HEK293 (cell line): ENCODE measurements around the gene MATN1.

Experiments used
- CTCF ChIP-seq: fragments of 450-650 bp; formaldehyde crosslinking; IDR thresholded peaks from 2 replicates; pipeline ENCODE4 v1.5.1; 2016; ENCODE audit warnings: missing biosample characterization, missing genetic modification characterization
- EGR2 ChIP-seq: fragments of 450-650 bp; formaldehyde crosslinking; IDR thresholded peaks from 2 replicates; pipeline ENCODE4 v1.5.1; 2016; ENCODE audit warnings: low read depth, missing biosample characterization, missing genetic modification characterization
- ELK4 ChIP-seq: IDR thresholded peaks from 2 replicates; pipeline ENCODE4 v1.6.1; 2011; ENCODE audit warnings: mild to moderate bottlenecking, low read depth, low read length, borderline replicate concordance
- GLI4 ChIP-seq: fragments of 450-650 bp; formaldehyde crosslinking; IDR thresholded peaks from 2 replicates; pipeline ENCODE4 v1.5.1; 2016; ENCODE audit warnings: missing biosample characterization, missing genetic modification characterization
- GLIS1 ChIP-seq: fragments of 450-650 bp; formaldehyde crosslinking; IDR thresholded peaks from 2 replicates; pipeline ENCODE4 v1.5.1; 2016; ENCODE audit warnings: missing biosample characterization, missing genetic modification characterization
- HOXD13 ChIP-seq: sonication (generic); formaldehyde crosslinking; IDR thresholded peaks from 2 replicates; pipeline ENCODE4 v1.8.0; 2022; ENCODE audit warnings: missing genetic modification reagents, borderline replicate concordance
- KLF9 ChIP-seq: fragments of 450-650 bp; formaldehyde crosslinking; IDR thresholded peaks from 2 replicates; pipeline ENCODE4 v1.5.1; 2016; ENCODE audit warnings: missing biosample characterization, missing genetic modification characterization, low read depth
- PRDM6 ChIP-seq: fragments of 450-650 bp; formaldehyde crosslinking; IDR thresholded peaks from 2 replicates; pipeline ENCODE4 v1.5.1; 2017; ENCODE audit warnings: missing biosample characterization, missing genetic modification characterization
- SP2 ChIP-seq: fragments of 450-650 bp; formaldehyde crosslinking; IDR thresholded peaks from 2 replicates; pipeline ENCODE4 v1.5.1; 2016; ENCODE audit warnings: missing biosample characterization, missing genetic modification characterization
- SP3 ChIP-seq: fragments of 450-650 bp; formaldehyde crosslinking; IDR thresholded peaks from 2 replicates; pipeline ENCODE4 v1.5.1; 2016; ENCODE audit warnings: missing biosample characterization, missing genetic modification characterization
- ZBTB11 ChIP-seq: fragments of 450-650 bp; formaldehyde crosslinking; conservative IDR thresholded peaks from 2 replicates; pipeline ENCODE4 v1.5.1; 2016; ENCODE audit warnings: low read depth, missing biosample characterization, missing genetic modification characterization
- ZBTB17 ChIP-seq: fragments of 450-650 bp; formaldehyde crosslinking; IDR thresholded peaks from 2 replicates; pipeline ENCODE4 v1.5.1; 2016; ENCODE audit warnings: missing biosample characterization, missing genetic modification characterization
- ZBTB48 ChIP-seq: fragments of 450-650 bp; formaldehyde crosslinking; IDR thresholded peaks from 2 replicates; pipeline ENCODE4 v1.5.1; 2016; ENCODE audit warnings: missing biosample characterization, missing genetic modification characterization
- ZEB2 ChIP-seq: fragments of 450-650 bp; formaldehyde crosslinking; IDR thresholded peaks from 2 replicates; pipeline ENCODE4 v1.5.1; 2016; ENCODE audit warnings: missing biosample characterization, missing genetic modification characterization
- ZNF10 ChIP-seq: fragments of 450-650 bp; formaldehyde crosslinking; IDR thresholded peaks from 2 replicates; pipeline ENCODE4 v1.5.1; 2017; ENCODE audit warnings: missing biosample characterization, missing genetic modification characterization
- ZNF114 ChIP-seq: fragments of 450-650 bp; formaldehyde crosslinking; IDR thresholded peaks from 2 replicates; pipeline ENCODE4 v1.5.0; 2017; ENCODE audit warnings: missing biosample characterization, missing genetic modification characterization
- ZNF121 ChIP-seq: fragments of 450-650 bp; formaldehyde crosslinking; IDR thresholded peaks from 2 replicates; pipeline ENCODE4 v1.5.1; 2016; ENCODE audit warnings: missing biosample characterization, missing genetic modification characterization
- ZNF174 ChIP-seq: fragments of 450-650 bp; formaldehyde crosslinking; IDR thresholded peaks from 2 replicates; pipeline ENCODE4 v1.5.0; 2017; ENCODE audit warnings: missing biosample characterization, mild to moderate bottlenecking, missing genetic modification characterization
- ZNF175 ChIP-seq: fragments of 450-650 bp; formaldehyde crosslinking; IDR thresholded peaks from 2 replicates; pipeline ENCODE4 v1.5.1; 2016; ENCODE audit warnings: missing biosample characterization, missing genetic modification characterization
- ZNF202 ChIP-seq: fragments of 450-650 bp; formaldehyde crosslinking; IDR thresholded peaks from 2 replicates; pipeline ENCODE4 v1.5.1; 2016; ENCODE audit warnings: missing biosample characterization, missing genetic modification characterization, borderline replicate concordance
- ZNF23 ChIP-seq: fragments of 450-650 bp; formaldehyde crosslinking; IDR thresholded peaks from 2 replicates; pipeline ENCODE4 v1.5.1; 2016; ENCODE audit warnings: missing biosample characterization, missing genetic modification characterization, borderline replicate concordance
- ZNF350 ChIP-seq: fragments of 450-650 bp; formaldehyde crosslinking; IDR thresholded peaks from 2 replicates; pipeline ENCODE4 v1.5.0; 2017; ENCODE audit warnings: missing biosample characterization, mild to moderate bottlenecking, missing genetic modification characterization
- ZNF394 ChIP-seq: fragments of 450-650 bp; formaldehyde crosslinking; IDR thresholded peaks from 2 replicates; pipeline ENCODE4 v1.5.1; 2016; ENCODE audit warnings: missing biosample characterization, missing genetic modification characterization, mild to moderate bottlenecking, moderate library complexity, borderline replicate concordance
- ZNF521 ChIP-seq: fragments of 450-650 bp; formaldehyde crosslinking; IDR thresholded peaks from 2 replicates; pipeline ENCODE4 v1.5.1; 2017; ENCODE audit warnings: missing biosample characterization, mild to moderate bottlenecking, missing genetic modification characterization
- ZNF530 ChIP-seq: fragments of 450-650 bp; formaldehyde crosslinking; IDR thresholded peaks from 2 replicates; pipeline ENCODE4 v1.5.1; 2016; ENCODE audit warnings: low read depth, missing biosample characterization, missing genetic modification characterization
- ZNF548 ChIP-seq: fragments of 450-650 bp; formaldehyde crosslinking; IDR thresholded peaks from 2 replicates; pipeline ENCODE4 v1.5.1; 2016; ENCODE audit warnings: missing biosample characterization, missing genetic modification characterization
- ZNF654 ChIP-seq: fragments of 450-650 bp; formaldehyde crosslinking; IDR thresholded peaks from 2 replicates; pipeline ENCODE4 v1.5.1; 2016; ENCODE audit warnings: low read depth, missing biosample characterization, missing genetic modification characterization
- ZNF658 ChIP-seq: fragments of 450-650 bp; formaldehyde crosslinking; IDR thresholded peaks from 2 replicates; pipeline ENCODE4; 2016; ENCODE audit warnings: missing biosample characterization, missing genetic modification characterization
- ZNF692 ChIP-seq: fragments of 450-650 bp; formaldehyde crosslinking; IDR thresholded peaks from 2 replicates; pipeline ENCODE4 v1.5.1; 2016; ENCODE audit warnings: missing biosample characterization, missing genetic modification characterization
- ZNF707 ChIP-seq: fragments of 450-650 bp; formaldehyde crosslinking; IDR thresholded peaks from 2 replicates; pipeline ENCODE4 v1.5.1; 2016; ENCODE audit warnings: missing biosample characterization, missing genetic modification characterization
- ZNF843 ChIP-seq: fragments of 450-650 bp; formaldehyde crosslinking; IDR thresholded peaks from 2 replicates; pipeline ENCODE4 v1.5.1; 2016; ENCODE audit warnings: missing biosample characterization, missing genetic modification characterization

MATN1 gene

GRCh38 chr1:30684881-30685795 lies 38.2 kb downstream of the MATN1 start (continued):
- no peak for TF ChIP-seq ZEB2
- TF ChIP-seq GLIS1 (tag by site-specific recombination), result no peak
- no peak for TF ChIP-seq ZNF530 (tag by site-specific recombination)
- no peak for TF ChIP-seq ZBTB17
- peak; percentile 84 for TF ChIP-seq SP3 (tag by site-specific recombination)
- TF ChIP-seq ZNF521, result no peak
- no peak for TF ChIP-seq ZNF350 (tag by site-specific recombination)
- TF ChIP-seq HOXD13, result no peak
- peak; percentile 86 for TF ChIP-seq SP2 (tag by site-specific recombination)
- TF ChIP-seq ZNF707 (tag by site-specific recombination), result no peak
- TF ChIP-seq CTCF (tag by site-specific recombination), result 0 out of 2 replicates have a peak, but pooled peaks have one; percentile 12
- TF ChIP-seq ZBTB48, result no peak
- no peak for TF ChIP-seq ZNF10 (tag by site-specific recombination)
- TF ChIP-seq ZNF548 (tag by site-specific recombination), result no peak
- TF ChIP-seq GLI4, result no peak
- TF ChIP-seq EGR2 (tag by site-specific recombination), result peak; percentile 28; the same call in 1 of the 2 replicates
- TF ChIP-seq ZBTB11 (tag by site-specific recombination), result no peak
- TF ChIP-seq ZNF654 (tag by site-specific recombination), result no peak
- no peak for TF ChIP-seq ZNF175 (tag by site-specific recombination)
- no peak for TF ChIP-seq ZNF394 (tag by site-specific recombination)
- no peak for TF ChIP-seq ZNF23
- TF ChIP-seq ELK4, result no peak
- no peak for TF ChIP-seq KLF9 (tag by site-specific recombination)
- TF ChIP-seq ZNF658 (tag by site-specific recombination), result no peak
- no peak for TF ChIP-seq ZNF843 (tag by site-specific recombination)
- TF ChIP-seq ZNF114 (tag by site-specific recombination), result no peak
- TF ChIP-seq PRDM6 (tag by site-specific recombination), result no peak
- TF ChIP-seq ZNF174 (tag by site-specific recombination), result no peak
- no peak for TF ChIP-seq ZNF121 (tag by site-specific recombination)
- 0 out of 2 replicates have a peak, but pooled peaks have one; percentile 29 for TF ChIP-seq ZNF692 (tag by site-specific recombination)
- no peak for TF ChIP-seq ZNF202 (tag by site-specific recombination)
